ENCODE data around the gene MLPH. TPM values are rescaled to one million over a fixed set of nuclear protein-coding genes. Genes with fewer than 3 reads are reported as not detected.

The MLPH gene
- total and polyA plus RNA-seq, 2 of the 4 experiments (the other 2 are of a cell fraction): 13.8 to 21.6 TPM

DNA sequence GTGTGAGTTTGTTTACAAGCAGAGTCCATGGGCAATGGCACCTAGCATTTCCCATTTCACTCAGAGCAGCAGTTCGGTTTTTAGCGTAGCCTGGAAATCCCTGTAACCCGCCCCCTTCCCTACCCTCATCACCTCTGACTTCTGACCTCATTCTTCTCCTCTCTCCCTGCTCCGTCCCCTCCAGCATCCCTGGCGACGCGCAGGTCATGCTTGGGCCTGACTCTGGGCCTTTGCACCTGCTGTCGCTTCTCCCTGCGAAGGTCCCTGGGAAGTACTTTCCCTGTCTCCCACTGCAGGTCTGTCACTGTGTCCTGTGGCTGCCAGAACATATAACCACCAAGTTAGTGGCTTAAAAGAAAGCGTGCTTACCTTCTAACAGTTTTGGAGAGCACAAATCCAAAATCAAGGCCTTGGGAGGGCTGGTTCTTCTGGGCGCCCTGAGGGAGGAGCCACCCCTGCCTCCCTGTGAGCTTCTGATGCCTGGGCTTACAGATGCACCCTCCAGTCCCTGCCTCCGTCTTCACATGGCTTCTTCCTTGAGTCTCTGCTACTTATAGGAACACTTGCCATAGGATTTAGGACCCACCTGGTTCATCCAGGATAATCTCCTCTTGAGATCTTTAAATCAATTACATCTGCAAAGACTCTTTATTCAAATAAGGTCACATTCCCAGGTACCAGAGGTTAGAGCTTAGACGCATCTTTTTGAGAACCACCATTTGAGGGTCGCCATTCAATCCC lies 111.6 kb downstream of the MLPH start:
- H3K4me3 ChIP-seq (ENCODE audit: insufficient read depth, low read depth, low read length): no peak overlapping the region
- ATAC-seq (ENCODE audit: low read depth) (no peak), DNase-seq (no peak)
- no peak overlapping the region for H2BK5ac ChIP-seq (ENCODE audit: low read depth, low read length, poor library complexity, severe bottlenecking)
- no peaks in the 10 kb centered on the region for H3K36me3 ChIP-seq (ENCODE audit: control insufficient read depth, insufficient read depth, low read length)
- WGBS, 2 experiments (ENCODE audit: extremely low coverage in 2 of 2, insufficient read length in 1 of 2): 83% methylated on average over 10 of the region's 14 CpGs; no CpG with 5 or more reads in 1 of the 2 experiments
- H2AFZ ChIP-seq (replicated peaks; ENCODE audit: low read length, poor library complexity): no peak overlapping the region
- intact Hi-C loops (cut with micrococcal nuclease): no loop called here
- no peak overlapping the region for H2AK9ac ChIP-seq (replicated peaks; ENCODE audit: low read depth, low read length, poor library complexity)
- ChIA-PET POLR2A (ENCODE audit: unreplicated experiment) (no interaction called here), CTCF (no interaction called here)
- no peak overlapping the region for H2BK20ac ChIP-seq (ENCODE audit: low read depth, low read length)
- in situ Hi-C loops (cut with MboI; ENCODE audit: low sequenced_read_pairs): no loop called here
- H3K18ac ChIP-seq (ENCODE audit: low read depth, low read length): no peak overlapping the region
- H3K23ac ChIP-seq (ENCODE audit: low read depth, low read length): no peak overlapping the region
- H2AK5ac ChIP-seq (ENCODE audit: low read depth, low read length): no peak overlapping the region
- H3K4me2 ChIP-seq (ENCODE audit: low read depth, low read length): no peak overlapping the region
- no peak overlapping the region for H3K56ac ChIP-seq (ENCODE audit: extremely low read depth, insufficient read depth, low read length)
- dilution Hi-C loops (cut with HindIII; ENCODE audit: low sequenced_read_pairs, unreplicated experiment): no loop called here
- no peak overlapping the region for H4K5ac ChIP-seq (ENCODE audit: low read depth, low read length)
- H3K27me3 ChIP-seq (ENCODE audit: control insufficient read depth, insufficient read depth, low read length): no peaks in the 10 kb centered on the region
- H3K4ac ChIP-seq (ENCODE audit: low read depth, low read length): no peak overlapping the region
- no peaks in the 10 kb centered on the region for H4K20me1 ChIP-seq (ENCODE audit: insufficient read depth, low read length)
- H4K8ac ChIP-seq (ENCODE audit: low read depth in 2 of 2, low read length in 2 of 2): no peak overlapping the region
- H3K9me3 ChIP-seq (ENCODE audit: control insufficient read depth, insufficient read depth, low read length): no peaks in the 10 kb centered on the region
- TF ChIP-seq, protein P1, sequence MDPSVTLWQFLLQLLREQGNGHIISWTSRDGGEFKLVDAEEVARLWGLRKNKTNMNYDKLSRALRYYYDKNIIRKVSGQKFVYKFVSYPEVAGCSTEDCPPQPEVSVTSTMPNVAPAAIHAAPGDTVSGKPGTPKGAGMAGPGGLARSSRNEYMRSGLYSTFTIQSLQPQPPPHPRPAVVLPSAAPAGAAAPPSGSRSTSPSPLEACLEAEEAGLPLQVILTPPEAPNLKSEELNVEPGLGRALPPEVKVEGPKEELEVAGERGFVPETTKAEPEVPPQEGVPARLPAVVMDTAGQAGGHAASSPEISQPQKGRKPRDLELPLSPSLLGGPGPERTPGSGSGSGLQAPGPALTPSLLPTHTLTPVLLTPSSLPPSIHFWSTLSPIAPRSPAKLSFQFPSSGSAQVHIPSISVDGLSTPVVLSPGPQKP (IDR thresholded peaks at IDR 0.05; ENCODE audit: borderline replicate concordance, low read depth, low read length): no peak
- TF ChIP-seq POLR2A (IDR thresholded peaks at IDR 0.05; ENCODE audit: low read depth, low read length) (no peak), SMC3 (IDR thresholded peaks at IDR 0.05; ENCODE audit: low read depth, low read length) (no peak), RFX5 (IDR thresholded peaks at IDR 0.05; ENCODE audit: low read depth, low read length) (no peak), BHLHE40 (IDR thresholded peaks at IDR 0.05; ENCODE audit: low read depth, low read length) (no peak), CEBPB (IDR thresholded peaks at IDR 0.05; ENCODE audit: low read depth, low read length) (no peak), FOS (IDR thresholded peaks at IDR 0.05; ENCODE audit: low read depth, low read length) (no peak), RAD21 (IDR thresholded peaks at IDR 0.05; ENCODE audit: low read length) (no peak), MXI1 (IDR thresholded peaks at IDR 0.05; ENCODE audit: borderline replicate concordance, low read depth, low read length) (no peak), MAFK (IDR thresholded peaks at IDR 0.05; ENCODE audit: low read depth, low read length) (no peak), MAZ (IDR thresholded peaks at IDR 0.05; ENCODE audit: borderline replicate concordance, low read depth, low read length) (no peak), CHD1 (IDR thresholded peaks at IDR 0.05; ENCODE audit: low read depth, low read length) (no peak), NFE2L2 (IDR thresholded peaks at IDR 0.05; ENCODE audit: low read depth, low read length) (no peak), RCOR1 (IDR thresholded peaks at IDR 0.05; ENCODE audit: insufficient replicate concordance, low read length) (no peak), CTCF (conservative IDR thresholded peaks at IDR 0.05; ENCODE audit: low read depth, low read length) (no peak)
- TF ChIP-seq, protein P2, sequence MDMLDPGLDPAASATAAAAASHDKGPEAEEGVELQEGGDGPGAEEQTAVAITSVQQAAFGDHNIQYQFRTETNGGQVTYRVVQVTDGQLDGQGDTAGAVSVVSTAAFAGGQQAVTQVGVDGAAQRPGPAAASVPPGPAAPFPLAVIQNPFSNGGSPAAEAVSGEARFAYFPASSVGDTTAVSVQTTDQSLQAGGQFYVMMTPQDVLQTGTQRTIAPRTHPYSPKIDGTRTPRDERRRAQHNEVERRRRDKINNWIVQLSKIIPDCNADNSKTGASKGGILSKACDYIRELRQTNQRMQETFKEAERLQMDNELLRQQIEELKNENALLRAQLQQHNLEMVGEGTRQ (IDR thresholded peaks at IDR 0.05; ENCODE audit: low read depth, low read length): no peak
- BruUV-seq (replicated peaks): no TSS peak
- H3K14ac ChIP-seq (replicated peaks; ENCODE audit: low read depth, low read length): no peak overlapping the region
- H3K27ac ChIP-seq (ENCODE audit: insufficient read depth, low read length): no peak overlapping the region
- no peak overlapping the region for H3K9ac ChIP-seq (ENCODE audit: low read depth, low read length)
- H2BK15ac ChIP-seq (ENCODE audit: low read depth, low read length): no peak overlapping the region; the same call in 2 of the 3 replicates
- peaks cover 9% of the 10 kb centered on the region for H3K4me1 ChIP-seq (ENCODE audit: control insufficient read depth, insufficient read depth, low read length)
- peaks cover 6% of the 10 kb centered on the region; the same call in 1 of the 2 replicates for H3K9me1 ChIP-seq (ENCODE audit: insufficient read depth, low read length)
- H2BK120ac ChIP-seq (ENCODE audit: low read depth, low read length): no peak overlapping the region
- H3K79me1 ChIP-seq (ENCODE audit: low read depth in 1 of 2, low read length in 2 of 2): no peaks in the 10 kb centered on the region
- H4K91ac ChIP-seq (ENCODE audit: insufficient read depth, low read depth, low read length): no peak overlapping the region

All from IMR-90 (cell line).